ENCODE results near the gene GPR32. TPM values are rescaled to one million over a fixed set of nuclear protein-coding genes. Genes with fewer than 3 reads are reported as not detected.

The GPR32 gene
- total and polyA plus RNA-seq, 2 of the 8 experiments (the other 6 are each of a cell fraction or from before 2014, with no cell fraction given), result not detected

GRCh38 chr19:50804420-50805272 lies 34.4 kb downstream of the GPR32 start (continued):
- TF ChIP-seq E2F6 (IDR thresholded peaks at IDR 0.05) (no peak; the same call in 1 of the 2 replicates), ATF3 (IDR thresholded peaks at IDR 0.05; ENCODE audit: insufficient read depth, low read depth, low read length) (peak; percentile 80; the same call in 1 of the 2 replicates), RAD21 (IDR thresholded peaks at IDR 0.05 in 1 of 2, conservative IDR thresholded peaks at IDR 0.05 in 1 of 2; ENCODE audit: low read depth in 2 of 2, low read length in 2 of 2) (peak in 1 of 2 experiments; percentile 0; a peak in 1 of 4 replicates), SUZ12 (IDR thresholded peaks at IDR 0.05; ENCODE audit: low read length) (no peak), GABPA (IDR thresholded peaks at IDR 0.05; ENCODE audit: borderline replicate concordance, insufficient read depth, low read length) (no peak), PHF8 (conservative IDR thresholded peaks at IDR 0.05; ENCODE audit: low read depth, low read length) (peak; percentile 100), YY1 (IDR thresholded peaks at IDR 0.05; ENCODE audit: low read depth, low read length) (peak; percentile 85), TAF7 (optimal IDR thresholded peaks at IDR 0.05; ENCODE audit: borderline replicate concordance, low read depth, low read length) (peak; percentile 99), CHD2 (IDR thresholded peaks at IDR 0.05; ENCODE audit: low read length) (peak; percentile 89), CEBPB (IDR thresholded peaks at IDR 0.05; ENCODE audit: low read depth, low read length) (peak; percentile 84), SP4 (IDR thresholded peaks at IDR 0.05; ENCODE audit: low read length) (peak; percentile 100), SP1 (IDR thresholded peaks at IDR 0.05; ENCODE audit: low read depth, low read length) (0 out of 2 replicates have a peak, but pooled peaks have one; percentile 38), NANOG (IDR thresholded peaks at IDR 0.05; ENCODE audit: insufficient read depth, low read depth, low read length, poor library complexity, severe bottlenecking) (no peak), RXRA (IDR thresholded peaks at IDR 0.05; ENCODE audit: insufficient read depth, low read depth, low read length) (no peak), MAX (IDR thresholded peaks at IDR 0.05) (peak; percentile 82), USF2 (IDR thresholded peaks at IDR 0.05; ENCODE audit: low read length) (peak; percentile 88), SRF (IDR thresholded peaks at IDR 0.05; ENCODE audit: low read depth, low read length) (no peak)
- TF ChIP-seq, protein P1, sequence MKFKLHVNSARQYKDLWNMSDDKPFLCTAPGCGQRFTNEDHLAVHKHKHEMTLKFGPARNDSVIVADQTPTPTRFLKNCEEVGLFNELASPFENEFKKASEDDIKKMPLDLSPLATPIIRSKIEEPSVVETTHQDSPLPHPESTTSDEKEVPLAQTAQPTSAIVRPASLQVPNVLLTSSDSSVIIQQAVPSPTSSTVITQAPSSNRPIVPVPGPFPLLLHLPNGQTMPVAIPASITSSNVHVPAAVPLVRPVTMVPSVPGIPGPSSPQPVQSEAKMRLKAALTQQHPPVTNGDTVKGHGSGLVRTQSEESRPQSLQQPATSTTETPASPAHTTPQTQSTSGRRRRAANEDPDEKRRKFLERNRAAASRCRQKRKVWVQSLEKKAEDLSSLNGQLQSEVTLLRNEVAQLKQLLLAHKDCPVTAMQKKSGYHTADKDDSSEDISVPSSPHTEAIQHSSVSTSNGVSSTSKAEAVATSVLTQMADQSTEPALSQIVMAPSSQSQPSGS (IDR thresholded peaks at IDR 0.05; ENCODE audit: low read length), result peak; percentile 23; the same call in 1 of the 2 replicates
